Activated naive CD8-positive, alpha-beta T cell treated with anti-CD3 and anti-CD28 coated beads, Interleukin-2, amount 50 U/mL, for 16 hours (primary cell): ENCODE data around the gene DMAC1.

Experiments used
- DNase-seq: peaks from one replicate; pipeline ENCODE4 v3.0.0-alpha.2; 2020; ENCODE audit warnings: low read depth, low spot score

DMAC1 gene, protein sequence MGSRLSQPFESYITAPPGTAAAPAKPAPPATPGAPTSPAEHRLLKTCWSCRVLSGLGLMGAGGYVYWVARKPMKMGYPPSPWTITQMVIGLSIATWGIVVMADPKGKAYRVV

DNA sequence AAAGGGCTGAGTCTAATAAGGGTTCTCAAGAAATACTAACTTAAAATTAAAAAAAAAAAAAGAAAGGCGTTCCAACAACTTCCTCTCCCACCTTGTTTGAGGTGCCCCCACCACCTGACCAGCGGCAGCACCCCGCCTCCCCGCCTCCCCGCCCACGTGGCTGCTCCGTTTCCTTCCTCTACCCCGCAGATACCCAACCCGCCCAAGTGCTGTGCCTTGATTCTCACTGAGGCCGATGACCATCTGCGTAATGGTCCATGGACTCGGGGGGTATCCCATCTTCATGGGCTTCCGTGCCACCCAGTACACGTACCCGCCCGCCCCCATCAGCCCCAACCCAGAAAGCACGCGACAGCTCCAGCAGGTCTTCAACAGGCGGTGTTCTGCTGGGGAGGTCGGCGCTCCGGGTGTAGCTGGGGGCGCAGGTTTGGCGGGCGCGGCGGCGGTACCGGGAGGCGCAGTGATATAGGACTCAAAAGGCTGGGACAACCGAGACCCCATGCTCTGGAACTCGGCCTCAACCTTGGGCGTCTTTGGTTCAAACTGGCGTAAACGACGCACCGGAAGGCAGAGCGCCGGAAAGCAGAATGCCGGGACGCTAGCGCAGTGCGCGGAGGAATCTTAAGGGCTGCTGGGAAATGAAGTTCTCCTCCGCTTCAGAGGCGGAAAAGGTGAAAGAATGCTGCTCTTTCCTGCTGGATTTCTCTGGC is at the start of gene DMAC1:
Gene DMAC1 (minus strand): TSS at position 545 of the 710 bp plus-strand sequence. CDS start 44 bp downstream, at position 501.
- DNase-seq, result peak; percentile 49

DNA sequence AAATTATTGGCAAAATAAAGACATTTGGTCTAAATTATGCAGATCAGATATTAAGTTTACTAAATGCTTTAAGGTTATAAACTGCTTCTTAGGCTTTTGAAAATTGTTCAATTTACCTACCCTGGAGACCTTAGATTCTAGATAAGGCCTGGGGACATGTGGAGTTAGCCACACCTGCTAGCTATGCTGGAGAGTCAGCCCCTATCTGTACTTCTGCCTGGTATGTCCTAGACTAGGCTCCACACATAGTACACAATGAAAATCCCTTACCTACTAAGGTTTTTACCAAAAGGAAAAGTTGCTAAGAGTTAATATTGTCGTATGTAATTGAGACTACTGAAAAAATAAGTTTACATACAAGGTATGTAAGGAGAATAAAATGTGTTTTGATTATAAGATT is 49.8 kb upstream of the DMAC1 start:
- DNase-seq, result no peak

DNA sequence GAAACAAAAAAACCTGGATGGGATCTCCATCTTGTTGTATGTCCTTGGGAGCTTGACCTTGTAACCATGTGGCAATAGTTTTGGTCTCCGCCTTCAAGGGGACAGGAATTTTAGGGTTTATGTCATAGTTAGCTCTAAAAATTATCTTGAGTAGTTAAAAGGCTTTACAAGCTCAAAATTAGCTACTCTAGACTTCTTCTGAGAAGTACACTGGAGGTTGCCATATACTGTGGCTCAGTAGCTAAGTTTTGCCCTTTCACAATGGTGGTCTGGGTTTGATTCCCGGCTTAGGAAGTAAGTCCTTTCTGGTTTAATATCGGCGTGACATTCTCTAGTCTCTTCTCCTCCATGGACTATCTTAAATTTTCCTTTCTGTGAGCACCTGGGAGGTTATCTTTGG is 48.9 kb upstream of the DMAC1 start:
- DNase-seq, result no peak

DNA sequence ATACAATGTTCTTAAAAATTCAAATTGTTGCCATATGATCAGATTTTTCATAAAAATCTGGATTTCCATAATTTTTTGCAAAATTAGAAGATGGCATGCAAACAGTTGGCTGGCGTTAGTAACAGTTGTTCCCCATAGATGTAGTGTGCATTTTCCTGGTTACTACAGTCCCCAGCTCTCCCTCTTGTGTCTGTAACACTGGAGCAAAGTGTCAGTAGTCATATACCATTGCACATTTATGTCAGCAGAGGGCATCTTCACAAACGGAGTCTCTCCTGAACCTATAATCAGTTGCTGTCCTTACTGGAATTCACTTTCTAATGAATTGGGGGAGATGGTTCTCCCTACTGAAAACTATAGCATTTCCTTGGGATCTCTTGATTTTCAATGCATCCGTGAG is 44.7 kb upstream of the DMAC1 start:
- no peak for DNase-seq

DNA sequence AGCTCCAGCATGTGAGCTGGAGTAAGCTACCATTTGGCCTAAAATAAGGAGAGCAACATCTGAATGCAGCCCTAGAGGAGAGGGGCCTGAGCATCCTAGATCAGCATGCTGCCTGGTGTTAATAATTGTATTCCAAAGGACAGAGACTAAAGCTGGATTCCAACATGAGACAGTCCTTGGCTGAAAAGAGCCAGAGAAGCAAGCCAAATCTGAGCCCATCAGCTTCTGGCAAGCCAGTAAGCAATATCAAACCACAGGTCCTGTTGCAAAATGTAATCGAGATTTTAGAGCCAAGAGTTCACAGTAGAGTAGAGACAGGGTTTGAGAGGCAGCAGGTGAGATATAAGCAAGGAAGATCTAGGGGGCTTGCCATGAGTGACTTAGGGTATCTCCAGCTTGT is 42.3 kb upstream of the DMAC1 start:
- no peak for DNase-seq

DNA sequence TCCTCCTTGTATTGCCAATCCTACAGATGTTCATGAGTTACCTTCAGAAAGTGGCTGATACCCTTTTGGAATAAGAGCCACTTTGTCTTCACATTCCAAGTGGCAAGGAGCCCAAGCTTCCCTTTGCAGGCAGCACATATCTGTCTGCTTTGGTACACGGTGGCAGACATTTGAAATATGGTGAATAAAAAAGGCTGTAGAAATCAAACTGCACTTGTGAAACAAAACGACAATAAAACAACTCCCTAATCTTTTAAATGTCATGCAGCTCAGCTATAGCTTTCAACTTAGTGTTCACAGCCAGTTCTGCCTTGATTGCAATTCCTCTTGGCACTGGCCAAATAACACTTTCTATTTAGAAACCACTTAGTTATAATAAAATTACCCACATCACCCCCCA is 35.0 kb upstream of the DMAC1 start:
- no peak for DNase-seq

DNA sequence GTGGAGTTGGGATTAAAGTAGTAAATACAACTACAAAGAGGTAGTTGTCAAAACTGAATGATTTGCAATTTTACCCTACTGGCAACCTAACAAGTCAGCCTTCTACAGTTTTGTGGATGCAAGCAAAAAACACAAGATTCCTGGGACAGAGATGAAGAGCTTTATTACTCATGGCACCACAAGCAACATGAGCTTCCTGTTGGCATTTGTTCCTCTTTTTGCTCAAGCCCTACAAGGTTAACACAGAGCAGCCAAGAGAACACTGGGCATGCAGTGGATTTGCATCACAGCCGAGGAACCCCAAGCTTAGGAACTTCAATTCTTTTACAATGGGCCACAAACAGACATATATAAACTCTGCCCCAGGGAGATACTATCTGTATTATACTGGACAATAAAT is 28.8 kb upstream of the DMAC1 start:
- DNase-seq, result no peak

DNA sequence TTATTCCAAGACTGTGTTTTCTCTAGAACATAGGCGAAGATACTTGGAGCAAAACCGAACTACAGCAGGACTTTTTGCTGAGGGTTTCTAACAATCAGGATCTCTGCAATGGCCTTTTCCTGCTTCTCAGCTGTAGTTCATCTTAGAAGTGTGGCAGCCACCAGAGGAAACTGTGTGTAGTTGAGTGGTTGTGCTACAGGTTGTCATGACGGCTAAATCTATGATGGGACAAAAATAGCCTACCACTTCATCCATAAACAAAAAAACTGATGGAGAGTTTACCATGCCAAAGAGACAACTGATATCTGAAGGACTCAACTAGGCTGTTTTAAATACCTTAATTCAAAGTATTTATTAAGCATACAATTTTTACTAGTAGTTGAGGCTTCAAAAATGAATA is 28.2 kb upstream of the DMAC1 start:
- no peak for DNase-seq

DNA sequence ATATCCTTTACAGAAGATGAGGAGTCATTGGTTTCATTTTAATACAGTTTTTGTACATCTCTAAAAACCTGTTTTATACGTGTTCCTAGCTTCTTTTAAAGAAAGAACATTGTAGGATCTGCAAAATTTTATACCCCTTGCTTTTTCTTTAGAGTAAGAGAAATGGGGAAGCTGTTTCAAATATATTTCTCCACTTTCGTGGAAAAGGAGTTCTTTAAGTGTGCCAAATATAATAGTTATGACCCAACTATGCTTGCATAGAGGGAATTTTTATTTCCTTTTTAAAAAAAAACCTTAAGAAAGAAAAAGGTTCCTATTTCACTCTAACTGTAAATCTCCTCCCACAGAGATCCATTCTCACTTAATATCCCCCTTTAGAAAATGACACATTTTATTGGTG is 27.5 kb upstream of the DMAC1 start:
- no peak for DNase-seq

DNA sequence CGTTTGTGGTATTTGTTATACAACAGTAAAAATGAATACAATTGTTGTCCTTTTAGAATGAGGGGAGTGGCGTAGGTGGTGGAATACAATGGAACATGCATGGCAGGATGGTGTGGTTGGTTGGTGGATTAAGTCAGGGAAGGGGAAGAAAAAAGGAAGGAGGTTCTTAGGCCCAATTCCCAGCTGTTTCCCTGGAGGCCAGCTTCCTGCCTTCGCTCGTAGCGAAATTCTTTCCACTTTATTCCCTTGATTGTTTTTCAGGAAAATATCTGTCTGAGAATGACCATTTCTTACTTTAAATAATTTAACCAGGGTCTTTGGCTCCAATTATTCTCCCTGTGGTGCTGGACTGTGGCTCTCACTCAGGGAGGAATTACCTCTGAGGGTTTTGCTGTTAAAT is 24.1 kb upstream of the DMAC1 start:
- no peak for DNase-seq

DNA sequence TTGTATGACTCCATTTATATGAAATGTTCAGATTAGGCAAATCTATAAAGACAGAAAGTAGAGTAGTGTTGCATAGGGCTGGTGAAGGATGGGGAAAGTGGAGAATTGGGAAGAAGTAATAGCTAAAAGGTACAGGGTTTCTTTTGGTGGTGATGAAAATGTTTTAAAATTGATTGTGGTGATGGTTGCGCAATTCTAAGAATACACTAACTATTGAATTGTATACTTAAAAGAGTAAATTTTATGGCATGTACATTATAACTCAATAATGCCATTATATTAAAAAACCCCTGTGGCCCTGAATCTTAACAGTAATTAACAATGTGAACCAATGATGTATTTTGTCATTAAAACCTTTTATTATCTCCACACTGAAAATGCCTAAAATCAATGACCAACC is 20.4 kb upstream of the DMAC1 start:
- no peak for DNase-seq

DNA sequence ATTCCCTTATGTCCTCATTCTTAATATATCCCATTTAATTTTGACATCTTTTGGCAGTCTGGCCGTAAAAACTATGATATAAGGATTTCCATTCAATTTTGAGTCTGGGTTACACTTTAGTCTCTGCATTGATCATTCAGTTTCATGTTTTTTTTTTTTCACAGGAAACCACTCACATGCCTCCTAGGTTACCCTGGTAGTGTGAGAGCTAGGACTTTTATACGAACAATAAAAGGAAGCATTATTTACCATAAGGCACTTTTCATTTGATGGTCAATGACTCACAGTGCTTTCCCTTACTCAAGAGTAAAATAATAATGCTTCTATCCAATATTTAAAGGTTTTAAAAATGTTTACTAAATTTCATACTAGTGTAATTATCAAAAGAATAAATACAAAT is 16.4 kb upstream of the DMAC1 start:
- no peak for DNase-seq

DNA sequence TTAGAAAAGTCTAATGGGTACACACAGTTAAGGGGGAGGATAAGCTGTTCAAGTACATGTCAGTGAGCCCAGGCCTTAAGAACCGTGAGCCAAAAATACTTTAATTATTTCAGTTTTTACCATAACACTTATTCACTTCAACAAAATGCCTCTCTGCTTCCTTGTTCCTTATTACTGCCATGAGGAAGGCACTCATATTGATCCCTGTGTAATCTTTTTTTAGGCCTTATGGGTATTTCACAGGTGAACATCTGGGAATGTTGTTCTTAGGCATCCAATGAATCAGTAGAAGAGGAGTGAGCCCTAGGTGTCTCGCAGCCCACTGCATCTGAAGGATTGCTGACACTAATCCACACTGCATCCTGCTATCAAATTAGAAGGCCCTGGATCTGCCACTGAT is 13.5 kb upstream of the DMAC1 start:
- DNase-seq, result no peak

DNA sequence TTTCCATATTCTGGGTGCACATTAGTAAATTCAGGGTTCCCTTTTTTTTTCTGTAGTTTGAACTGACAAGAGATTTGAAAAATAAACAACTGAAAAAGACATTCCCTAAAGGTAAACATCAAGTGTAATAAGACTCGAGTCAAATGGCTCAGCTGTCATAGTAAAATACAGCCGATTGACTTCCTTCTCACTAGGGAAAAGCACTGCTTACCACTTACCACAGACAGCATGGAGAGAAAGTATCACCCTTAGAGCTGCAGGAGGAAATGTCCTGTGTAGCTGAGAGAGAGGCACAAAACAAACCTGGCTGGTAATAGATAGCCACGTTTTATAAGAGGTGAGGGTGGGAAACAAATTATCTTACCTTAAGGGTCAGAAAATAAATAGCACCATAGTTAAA is 12.1 kb upstream of the DMAC1 start:
- no peak for DNase-seq

DNA sequence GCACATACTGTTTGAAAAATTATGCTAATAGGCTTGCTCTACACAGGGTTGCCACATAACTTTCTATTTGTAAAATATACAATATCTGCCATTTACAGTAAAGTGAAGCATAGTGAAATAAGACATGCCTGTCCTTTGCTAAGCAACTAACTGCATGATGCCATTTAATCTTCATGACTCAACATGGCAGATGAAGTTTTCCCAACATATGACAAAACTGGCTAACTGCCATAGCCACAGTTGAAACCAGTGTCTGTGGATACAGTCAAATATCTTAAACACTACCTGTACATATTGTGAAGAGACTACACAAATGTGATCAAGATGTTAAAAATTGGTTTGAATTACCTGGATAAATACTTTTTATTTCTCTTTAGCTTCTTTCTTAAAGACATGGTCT is 3.1 kb upstream of the DMAC1 start:
- DNase-seq, result no peak

DNA sequence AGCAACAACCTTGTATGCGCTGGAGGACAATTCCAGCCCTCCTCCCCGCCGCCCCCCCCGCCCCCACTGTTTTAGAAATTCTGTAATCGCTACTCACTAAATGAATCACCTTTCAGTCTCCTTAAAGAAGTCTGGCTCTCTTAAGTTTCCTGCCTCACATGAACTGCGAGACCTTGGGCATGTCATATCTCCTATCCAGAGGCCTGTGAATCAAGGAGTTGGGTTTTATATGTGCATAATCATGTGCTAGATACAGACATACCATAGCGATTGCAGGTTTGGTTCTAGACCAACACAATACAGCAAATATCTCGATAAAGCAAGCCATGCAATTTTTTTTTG is 337 bp upstream of the DMAC1 start:
- DNase-seq, result no peak

DNA sequence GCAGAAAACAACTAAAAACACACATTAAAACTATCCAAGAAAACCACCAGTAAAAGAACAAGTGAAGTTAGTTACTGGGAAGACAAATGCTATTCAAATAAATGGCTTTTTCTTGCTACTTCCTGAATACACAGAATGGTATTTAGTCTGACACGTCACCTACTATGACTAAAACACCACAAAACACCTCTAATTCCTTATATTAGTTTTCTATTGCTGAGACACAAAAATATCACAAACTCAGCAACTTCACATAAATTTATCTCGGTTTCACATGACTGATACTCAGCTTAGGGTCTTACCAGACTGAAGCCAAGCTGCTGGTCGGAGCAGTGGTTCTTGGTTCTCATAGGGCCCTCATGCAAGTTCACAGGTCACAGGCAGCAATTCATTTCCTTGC is 5.4 kb downstream of the DMAC1 start:
- DNase-seq, result no peak

DNA sequence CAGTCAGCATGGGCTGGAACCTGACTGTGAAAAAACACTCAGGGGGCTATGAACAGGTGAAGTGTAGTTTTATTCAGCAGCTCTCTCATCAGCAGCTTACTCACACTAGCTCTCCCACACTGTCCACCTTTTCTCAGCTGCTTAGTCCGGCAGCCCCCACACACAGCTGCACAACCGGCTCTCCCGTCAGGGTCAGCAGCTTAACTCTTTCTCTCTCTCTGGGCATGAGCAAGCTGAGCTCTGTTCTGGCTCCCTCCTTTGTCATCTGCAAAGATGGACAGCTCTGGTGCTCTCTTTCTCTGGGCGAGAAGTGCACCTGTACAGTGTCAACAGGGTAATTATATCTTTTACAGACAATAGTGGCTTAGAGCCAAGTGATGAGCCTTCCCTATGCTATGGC is 8.2 kb downstream of the DMAC1 start:
- DNase-seq, result no peak

DNA sequence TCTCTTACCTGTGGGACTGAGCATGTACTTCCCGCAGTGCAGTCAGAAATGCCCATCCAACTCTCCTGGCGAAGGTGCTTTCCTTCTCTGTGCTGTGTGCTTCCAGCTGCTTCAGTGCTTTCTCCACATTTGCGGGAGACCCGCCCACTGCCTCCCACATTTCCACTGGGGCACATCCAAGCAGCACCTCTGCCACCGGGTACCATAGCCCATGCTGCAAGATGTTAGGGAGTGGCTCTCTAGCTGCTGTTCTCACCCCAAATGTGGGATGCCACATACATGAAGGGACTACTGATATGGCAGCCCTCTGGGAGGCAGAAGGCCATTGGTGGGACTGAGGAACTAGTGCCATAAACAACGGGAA is 8.8 kb downstream of the DMAC1 start:
- DNase-seq, result no peak

DNA sequence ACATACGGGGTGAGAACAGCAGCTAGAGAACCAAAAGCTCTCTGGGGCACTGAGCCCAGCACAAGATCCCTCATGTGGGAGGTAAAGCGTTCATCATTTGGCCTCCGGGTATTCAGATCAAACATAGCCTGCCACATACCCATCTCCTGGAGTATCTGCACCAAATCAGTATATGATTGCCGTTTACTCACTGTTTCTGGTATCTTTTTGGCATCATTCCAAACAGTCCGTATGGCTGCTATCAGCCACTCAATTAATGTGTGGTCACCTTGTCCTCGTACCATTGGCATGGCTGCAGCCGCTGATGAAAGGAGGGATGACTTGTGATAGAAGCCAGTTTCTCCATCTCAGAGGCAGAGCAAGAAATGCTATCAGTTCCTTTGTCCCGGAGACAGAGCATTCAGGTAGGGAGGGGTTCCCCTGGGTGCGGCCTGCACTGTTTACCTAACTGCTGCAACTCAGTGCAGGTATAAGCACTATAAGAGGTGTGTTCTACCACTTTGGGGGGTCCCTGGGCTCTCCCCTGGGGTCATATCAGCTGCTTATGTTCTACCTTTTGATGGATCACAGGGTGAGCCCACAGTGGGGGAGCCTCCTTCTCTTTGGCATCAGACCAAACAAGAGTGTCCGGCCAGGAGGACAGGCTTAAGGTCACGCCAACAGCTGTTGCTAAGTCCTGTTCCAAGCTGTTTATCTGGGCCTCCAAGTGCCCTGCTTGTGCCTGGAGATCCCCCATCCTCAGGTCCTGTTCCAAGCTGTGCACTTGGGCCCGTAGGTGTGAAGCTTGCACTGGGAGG is 9.4 kb downstream of the DMAC1 start:
- no peak for DNase-seq

DNA sequence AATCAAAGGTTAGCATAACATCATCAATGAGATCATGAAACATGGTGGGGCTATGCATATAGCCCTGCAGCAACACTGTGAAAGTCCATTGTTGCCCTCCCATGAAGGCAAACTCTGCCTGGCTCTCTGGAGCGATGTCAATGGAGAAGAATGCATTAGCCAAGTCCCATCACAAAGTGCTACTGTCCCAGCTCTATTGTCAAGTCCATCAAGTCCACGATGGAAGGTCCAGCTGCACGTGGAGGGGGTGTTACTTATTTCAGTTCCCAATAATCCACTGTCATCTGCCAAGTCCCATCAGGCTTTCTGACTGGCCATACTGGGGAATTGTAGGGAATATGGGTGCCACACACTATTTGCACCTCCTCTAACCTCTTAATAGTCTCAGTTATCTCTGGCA is 10.8 kb downstream of the DMAC1 start:
- DNase-seq, result no peak

DNA sequence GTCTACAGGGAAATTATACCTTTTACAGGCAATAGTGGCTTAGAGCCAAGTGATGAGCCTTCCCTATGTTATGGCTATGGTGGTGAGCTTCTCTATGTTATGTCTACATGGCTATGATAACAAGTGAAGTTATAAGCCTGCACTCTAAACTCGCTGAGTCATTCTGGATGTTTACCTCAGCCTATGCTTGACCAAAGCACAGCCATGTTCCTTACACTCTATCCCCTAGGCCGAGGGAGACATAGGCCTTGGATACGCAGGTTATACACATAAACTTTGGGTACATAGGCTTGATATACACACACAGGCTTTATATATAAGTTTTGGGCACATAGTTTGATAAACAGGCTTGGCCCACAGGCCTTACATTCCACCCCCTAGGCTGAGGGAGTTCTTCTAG is 13.8 kb downstream of the DMAC1 start:
- no peak for DNase-seq

DNA sequence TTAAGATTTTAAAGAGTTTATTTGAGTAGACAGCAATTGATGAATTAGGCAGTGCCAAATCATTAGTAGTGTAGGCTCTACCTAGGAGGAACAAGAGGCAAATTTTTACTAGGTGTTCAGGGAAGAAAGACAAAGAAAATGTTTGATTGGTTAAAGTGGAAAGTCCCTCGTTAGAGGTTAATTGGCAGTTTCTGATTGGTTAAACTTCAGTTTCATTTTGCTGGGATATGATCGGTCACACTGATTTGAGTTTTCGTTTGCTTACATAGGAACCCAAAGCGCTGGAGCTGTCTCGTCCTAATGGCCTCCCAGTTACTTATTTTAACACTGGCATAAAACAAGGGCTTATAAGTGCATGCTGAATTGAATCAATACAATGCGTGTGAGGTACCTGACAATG is 15.1 kb downstream of the DMAC1 start:
- no peak for DNase-seq
